IPS DF 4.7 (cell line): ENCODE measurements around the gene SLC7A5.
"Not testable (repeated sequence)": the region's sequence is repeated elsewhere in the genome, so short reads cannot be mapped to it uniquely, and the experiment has no call there.

Source experiments
- DNase-seq: peaks from one replicate; pipeline ENCODE4 v3.0.0-alpha.2; 2013; ENCODE audit warnings: low spot score; ENCODE audit errors: extremely low read depth

SLC7A5 gene

GRCh38 chr16:87888346-87888745 lies 19.0 kb upstream of the SLC7A5 start:
- not testable (repeated sequence) for DNase-seq

GRCh38 chr16:87887931-87888330 lies 18.6 kb upstream of the SLC7A5 start:
- not testable (repeated sequence) for DNase-seq

DNA sequence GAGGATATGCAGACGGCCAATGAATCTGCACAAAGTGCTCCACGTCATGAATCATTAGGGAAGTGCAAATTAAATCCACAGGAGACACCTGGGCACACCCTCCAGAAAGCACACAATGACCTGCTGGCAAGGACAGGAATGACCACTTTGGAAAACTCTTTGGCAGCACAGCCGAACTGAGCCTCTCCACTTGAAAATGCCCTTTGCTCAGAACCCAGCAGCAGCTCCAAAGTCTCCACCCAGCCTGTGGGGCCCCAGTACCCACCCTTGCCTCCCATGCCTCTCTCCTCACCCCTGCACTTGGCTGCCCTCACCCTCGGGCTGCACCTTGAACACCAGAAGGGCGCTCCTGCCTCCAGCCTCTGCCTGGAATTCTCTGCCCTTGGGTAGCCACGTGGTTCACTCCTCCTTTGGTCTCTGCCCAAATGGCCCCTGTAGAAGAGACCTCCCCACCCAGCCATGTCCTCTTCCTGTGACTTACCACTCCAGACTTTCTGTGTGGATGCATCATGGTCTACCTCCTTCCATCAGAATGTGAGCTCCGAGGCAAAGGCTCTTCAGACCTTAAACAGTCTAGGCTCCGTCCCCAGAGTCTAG lies 16.2 kb upstream of the SLC7A5 start:
- not testable (repeated sequence) for DNase-seq

DNA sequence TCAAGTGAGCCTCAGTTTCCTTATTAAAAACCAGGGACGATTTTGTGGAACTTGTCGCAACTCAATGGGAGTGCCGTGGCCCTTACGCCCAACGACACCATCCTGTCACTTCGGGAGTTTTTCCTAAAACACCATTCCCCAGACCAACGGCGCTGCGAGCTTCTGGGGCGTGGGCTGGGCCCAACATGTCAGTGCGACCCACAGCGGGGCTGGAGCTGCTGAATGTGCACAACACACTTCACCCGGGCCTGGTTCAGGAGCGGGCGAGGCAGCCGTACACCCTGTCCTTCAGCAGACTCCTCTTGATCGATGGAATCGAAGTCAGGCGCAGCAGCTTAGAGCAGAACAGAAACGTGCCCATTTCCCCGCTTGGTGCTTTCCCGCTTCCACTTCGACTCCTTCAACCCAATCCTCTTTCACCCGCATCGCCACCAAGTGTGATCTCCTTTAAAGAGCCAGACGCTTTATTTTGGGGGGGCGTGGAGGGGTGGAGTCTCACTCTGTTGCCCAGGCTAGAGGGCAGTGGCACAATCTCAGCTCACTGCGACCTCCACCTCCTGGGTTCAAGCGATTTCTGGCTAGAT lies 13.2 kb upstream of the SLC7A5 start:
- no peak for DNase-seq

DNA sequence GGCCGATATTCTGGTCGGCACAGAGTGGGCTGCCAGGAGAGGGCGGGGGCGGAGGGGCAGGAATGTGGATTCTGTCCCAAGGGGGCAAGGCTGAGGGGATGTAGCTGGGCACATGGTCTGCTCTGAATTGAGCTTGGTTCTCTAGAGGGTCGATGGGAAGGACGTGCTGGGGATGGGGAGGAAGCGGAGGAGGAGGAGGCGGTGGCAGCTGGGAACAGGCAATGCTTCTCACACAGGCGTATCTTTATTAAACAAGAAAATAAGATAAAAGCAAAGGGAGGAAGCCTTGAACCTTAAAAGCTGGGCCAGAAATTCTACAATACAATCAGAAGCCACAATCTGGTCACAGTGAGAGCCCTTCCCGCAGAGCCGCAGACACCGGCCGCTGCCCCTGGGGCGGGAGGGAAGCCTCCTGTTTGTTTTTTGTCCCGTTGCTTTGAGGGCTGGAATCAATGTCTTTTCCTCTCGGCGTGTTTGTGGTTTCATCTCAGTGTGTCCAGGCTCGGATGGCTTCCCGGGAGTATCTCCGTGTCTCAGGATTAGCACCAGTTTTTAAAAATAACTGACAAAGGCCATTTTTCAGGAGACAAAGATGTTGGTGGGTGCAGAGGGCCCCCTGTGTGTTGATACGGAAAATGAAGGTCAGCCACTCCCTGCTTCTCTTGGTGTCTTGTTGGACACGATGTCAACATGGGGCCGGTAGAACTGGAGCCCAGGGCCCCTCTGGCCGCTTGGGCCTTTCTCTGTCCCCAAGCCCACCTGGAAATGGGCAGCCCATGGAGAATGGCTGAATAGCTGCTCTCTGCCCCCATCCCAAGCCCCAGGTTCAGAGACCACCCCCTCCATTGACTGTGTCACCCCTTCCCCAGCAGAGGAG lies 12.3 kb upstream of the SLC7A5 start:
- DNase-seq = no peak

- DNase-seq = no peak
Measured at GRCh38 chr16:87880117-87880696, 10.9 kb upstream of the SLC7A5 start.

DNA sequence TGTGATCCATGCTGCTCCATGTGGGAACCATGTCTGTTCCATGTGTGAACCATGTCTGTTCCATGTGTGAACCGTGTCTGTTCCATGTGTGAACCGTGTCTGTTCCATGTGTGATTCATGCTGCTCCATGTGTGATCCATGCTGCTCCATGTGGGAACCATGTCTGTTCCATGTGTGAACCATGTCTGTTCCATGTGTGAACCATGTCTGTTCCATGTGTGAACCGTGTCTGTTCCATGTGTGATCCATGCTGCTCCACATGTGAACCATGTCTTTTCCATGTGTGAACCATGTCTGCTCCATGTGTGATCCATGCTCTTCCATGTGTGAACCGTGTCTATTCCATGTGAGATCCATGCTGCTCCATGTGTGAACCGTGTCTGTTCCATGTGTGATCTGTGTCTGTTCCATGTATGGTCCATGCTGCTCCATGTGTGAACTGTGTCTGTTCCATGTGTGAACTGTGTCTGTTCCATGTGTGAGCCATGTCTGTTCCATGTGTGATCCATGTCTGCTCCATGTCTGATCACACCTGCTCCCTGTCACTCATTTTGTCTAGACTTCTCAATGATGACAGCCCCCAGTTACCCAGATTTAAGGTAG lies 10.2 kb upstream of the SLC7A5 start:
- DNase-seq = not testable (repeated sequence)

DNA sequence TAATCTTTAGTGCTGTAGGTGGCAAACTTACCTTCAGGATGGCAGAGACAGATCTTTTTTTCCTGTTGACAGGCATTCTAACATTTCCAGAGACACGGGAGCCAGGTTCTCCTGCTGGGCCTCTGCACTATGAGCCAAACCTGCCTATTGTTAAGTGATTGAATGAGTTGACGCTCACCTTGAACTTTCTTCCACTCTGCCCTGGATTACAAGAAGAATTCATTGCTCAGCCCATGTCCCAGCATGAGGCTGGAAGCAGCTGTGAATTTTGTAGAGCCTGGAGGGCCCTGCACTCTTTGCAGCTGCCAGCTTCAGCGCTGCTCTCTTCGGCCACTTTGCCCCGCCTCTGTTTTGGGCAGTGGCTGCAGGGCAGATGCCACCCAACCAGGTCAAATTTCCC lies 9.4 kb upstream of the SLC7A5 start:
- DNase-seq = no peak

- no peak for DNase-seq
Measured at GRCh38 chr16:87877942-87878507, 8.7 kb upstream of the SLC7A5 start.

DNA sequence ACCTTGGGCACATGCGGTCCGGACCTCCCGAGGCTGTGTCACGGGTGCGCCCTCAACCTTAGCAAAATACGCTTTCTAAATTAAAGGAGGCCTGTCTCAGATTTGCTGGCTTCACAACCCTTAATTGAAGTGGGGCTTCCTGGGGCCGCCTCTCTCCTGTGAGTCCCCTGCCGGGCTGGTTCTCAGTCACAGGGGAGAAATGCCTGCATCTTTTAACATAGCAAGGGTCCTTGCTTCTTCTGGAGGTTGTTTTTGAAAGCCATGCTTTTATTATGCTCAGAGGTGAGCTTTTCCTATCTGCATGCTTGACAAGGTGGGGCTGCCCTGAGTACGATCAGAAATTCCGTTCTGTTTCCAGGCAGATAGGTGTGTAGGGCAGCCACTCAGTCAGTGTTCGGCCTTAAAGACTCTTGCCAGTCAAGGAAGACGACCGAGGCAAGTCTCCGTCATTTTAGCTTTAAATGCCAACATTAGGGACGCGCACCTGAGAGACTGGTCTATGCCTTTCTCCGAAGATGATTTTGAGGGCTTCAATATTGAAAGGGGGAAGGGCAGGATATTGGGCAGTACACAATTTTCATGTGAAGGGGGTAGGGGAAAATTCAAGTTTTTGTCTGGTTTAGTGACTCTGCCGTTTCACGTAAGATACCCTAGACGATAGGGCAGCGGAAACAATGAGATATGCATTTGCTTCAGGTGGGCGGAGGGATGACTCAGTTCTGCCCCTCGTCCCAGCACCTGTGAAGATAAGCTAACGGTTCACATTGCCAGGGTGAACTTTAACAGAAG lies 5.5 kb upstream of the SLC7A5 start:
- DNase-seq = no peak

- not testable (repeated sequence) for DNase-seq
Measured at GRCh38 chr16:87870418-87871291, 1.3 kb upstream of the SLC7A5 start.

GRCh38 chr16:87869879-87870417 lies 641 bp upstream of the SLC7A5 start:
- DNase-seq = not testable (repeated sequence)

GRCh38 chr16:87868254-87869029 lies 865 bp downstream of the SLC7A5 start:
- DNase-seq = not testable (repeated sequence)

DNA sequence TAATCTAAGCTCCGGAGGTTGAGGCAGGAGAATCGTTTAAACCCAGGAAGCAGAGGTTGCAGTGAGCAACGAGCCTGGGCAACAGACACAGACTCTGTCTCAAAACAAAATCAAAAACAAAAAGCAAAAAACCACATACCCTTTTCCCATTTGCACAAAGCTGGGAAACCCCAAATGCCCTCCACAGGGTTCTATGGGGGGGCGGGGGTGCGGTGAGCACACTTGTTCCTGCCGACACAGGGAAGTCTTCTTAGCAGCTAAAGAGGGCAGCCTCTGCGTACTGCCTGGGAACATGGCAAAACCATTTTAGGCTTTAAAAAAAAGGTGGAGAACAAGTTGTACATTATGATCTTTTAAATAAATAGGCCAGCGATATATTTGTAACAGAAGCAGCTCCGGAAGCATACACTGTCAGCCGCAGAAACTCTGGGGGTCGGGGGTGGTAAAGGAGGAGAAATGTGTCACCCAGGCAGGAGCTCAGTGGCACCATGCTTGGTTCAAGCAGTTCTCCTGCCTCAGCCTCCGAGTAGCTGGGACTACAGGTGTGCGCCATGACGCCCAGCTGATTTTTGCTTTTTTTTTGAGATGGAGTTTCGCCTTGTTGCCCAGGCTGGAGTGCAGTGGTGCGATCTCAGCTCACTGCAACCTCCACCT lies 3.3 kb downstream of the SLC7A5 start:
- not testable (repeated sequence) for DNase-seq

DNA sequence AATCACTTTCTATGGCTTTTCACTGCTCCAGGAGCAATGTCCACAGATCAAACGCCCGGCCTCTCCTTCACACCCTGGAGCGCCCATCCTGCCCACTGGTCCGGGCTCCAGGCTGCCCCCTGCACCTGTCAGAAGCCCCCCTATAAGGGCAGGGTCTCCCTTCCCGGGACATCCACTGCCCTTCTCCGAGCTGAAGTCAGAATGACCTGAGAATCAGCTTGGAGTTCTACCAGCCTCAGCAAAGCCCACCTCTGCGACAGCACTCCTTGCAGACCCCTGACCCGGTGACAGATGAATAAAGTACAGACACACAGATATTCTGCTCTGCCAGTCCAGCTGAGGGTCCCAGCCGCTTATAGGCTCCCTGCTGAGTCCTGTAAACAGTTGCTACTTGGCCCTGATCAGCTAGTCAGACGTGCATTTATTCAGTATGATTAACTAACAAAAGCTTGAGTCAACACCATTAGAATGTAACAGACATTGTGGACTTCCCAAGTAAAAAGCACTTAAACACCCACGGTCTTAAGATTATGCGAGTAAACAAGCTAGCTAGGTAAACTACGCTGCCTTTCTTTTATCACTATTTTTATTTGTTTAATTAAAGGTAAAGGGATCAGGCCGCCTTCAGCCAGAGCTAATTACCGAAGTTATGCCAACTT lies 4.8 kb downstream of the SLC7A5 start:
- no peak for DNase-seq

- DNase-seq = not testable (repeated sequence)
Measured at GRCh38 chr16:87863327-87863635, 6.0 kb downstream of the SLC7A5 start.

- DNase-seq = not testable (repeated sequence)
Measured at GRCh38 chr16:87862597-87863326, 6.5 kb downstream of the SLC7A5 start.
